Activated CD4-positive, alpha-beta T cell treated with anti-CD3 and anti-CD28 coated beads, Interleukin-2, amount 10 ng/mL, durations not matched to agents 7 days and 5 days (primary cell): Measurements from ENCODE around the gene DNAJB7. TPM values are rescaled to one million over a fixed set of nuclear protein-coding genes. Genes with fewer than 3 reads are reported as not detected.
"Not testable (repeated sequence)": the region's sequence is repeated elsewhere in the genome, so short reads cannot be mapped to it uniquely, and the experiment has no call there.

Experiments
- CTCF ChIA-PET: fragments of 350-600 bp; sonication (Branson Sonifier 250); formaldehyde crosslinking; loops from one replicate; lab custom pipeline; 2021; ENCODE audit warnings: antibody characterized with exemption; lab: Charles Lee
- POLR2A ChIA-PET: fragments of 350-600 bp; sonication (Branson Sonifier 250); formaldehyde crosslinking; loops from one replicate; lab custom pipeline; 2021; ENCODE audit warnings: antibody characterized with exemption; lab: Charles Lee
- DNase-seq: peaks from one replicate; pipeline ENCODE4 v3.0.0-alpha.2; 2020
- H3K27ac Mint-ChIP-seq: one replicate; pipeline ENCODE4 v1.8.0; 2021; ENCODE audit warnings: mild to moderate bottlenecking, moderate library complexity, mixed read lengths
- H3K27me3 Mint-ChIP-seq: one replicate; pipeline ENCODE4 v1.8.0; 2021; ENCODE audit warnings: mixed read lengths
- H3K36me3 Mint-ChIP-seq: one replicate; pipeline ENCODE4 v1.8.0; 2021; ENCODE audit warnings: low read depth, mixed read lengths
- H3K4me1 Mint-ChIP-seq: one replicate; pipeline ENCODE4 v1.8.0; 2021; ENCODE audit warnings: mixed read lengths
- H3K4me3 Mint-ChIP-seq: one replicate; pipeline ENCODE4 v1.8.0; 2021; ENCODE audit warnings: mild to moderate bottlenecking, moderate library complexity, mixed read lengths
- H3K9me3 Mint-ChIP-seq: one replicate; pipeline ENCODE4 v1.8.0; 2021; ENCODE audit warnings: mixed read lengths
- total RNA-seq, 2 experiments: library from RNA; stranded (reverse); gene quantifications; one replicate each; pipeline ENCODE4 v1.2.3, GENCODE V29; 2021

The DNAJB7 gene
- total RNA-seq, 2 experiments from 2014 or later: not detected

- Mint-ChIP-seq H3K27me3 (no peaks in the 10 kb centered on the region), H3K4me1 (peaks cover 13% of the 10 kb centered on the region), H3K9me3 (no peaks in the 10 kb centered on the region), H3K27ac (no peak overlapping the region), H3K4me3 (no peak overlapping the region), H3K36me3 (peaks cover 42% of the 10 kb centered on the region)
- POLR2A ChIA-PET: no interaction called here
- CTCF ChIA-PET: interaction anchor here (0.5 to 2.0 kb wide), 5 partner anchors 16 to 428 kb away, joined by 3 to 6 read pairs (median 4); no protein-coding TSS in a partner anchor
- no peak for DNase-seq
Measured at GRCh38 chr22:40834619-40835018, 27.3 kb downstream of the DNAJB7 start.

DNA sequence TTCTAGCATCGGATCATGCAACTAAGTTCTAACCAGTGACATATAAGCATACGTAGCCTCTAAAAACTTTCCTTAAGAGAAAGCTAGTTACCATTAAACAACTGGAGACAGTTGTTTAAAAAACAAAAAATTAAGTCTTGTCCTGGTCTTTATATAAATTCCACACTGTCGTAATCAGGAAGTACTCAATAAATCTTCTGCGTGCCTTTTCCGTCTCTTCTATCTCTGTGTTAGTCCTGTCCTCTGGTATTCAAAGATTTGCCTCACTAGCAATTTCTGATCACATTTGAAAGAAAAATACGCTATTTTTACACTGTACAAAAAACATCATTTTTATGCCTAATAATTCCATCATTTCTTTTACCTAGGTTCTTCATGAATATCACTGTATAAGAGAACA is 32.8 kb downstream of the DNAJB7 start:
- peaks cover 31% of the 10 kb centered on the region for H3K36me3 Mint-ChIP-seq
- POLR2A ChIA-PET: interaction anchor here (0.5 kb wide), 1 partner anchor 118 kb away, joined by 5 read pairs; no protein-coding TSS in a partner anchor
- H3K27me3 Mint-ChIP-seq: no peaks in the 10 kb centered on the region
- no peaks in the 10 kb centered on the region for H3K9me3 Mint-ChIP-seq
- no peak overlapping the region for H3K4me3 Mint-ChIP-seq
- no peak for DNase-seq
- CTCF ChIA-PET: interaction anchor here (1.4 kb wide), 1 partner anchor 12 kb away, joined by 3 read pairs; no protein-coding TSS in a partner anchor
- H3K27ac Mint-ChIP-seq: no peak overlapping the region
- H3K4me1 Mint-ChIP-seq: no peaks in the 10 kb centered on the region

GRCh38 chr22:40826984-40827741 is 34.8 kb downstream of the DNAJB7 start:
- ChIA-PET CTCF (no interaction called here), POLR2A (no interaction called here)
- no peaks in the 10 kb centered on the region for H3K4me1 Mint-ChIP-seq
- no peaks in the 10 kb centered on the region for H3K9me3 Mint-ChIP-seq
- H3K4me3 Mint-ChIP-seq: no peak overlapping the region
- DNase-seq: no peak
- peaks cover 26% of the 10 kb centered on the region for H3K36me3 Mint-ChIP-seq
- H3K27me3 Mint-ChIP-seq: no peaks in the 10 kb centered on the region
- no peak overlapping the region for H3K27ac Mint-ChIP-seq

GRCh38 chr22:40826292-40826691 is 35.6 kb downstream of the DNAJB7 start:
- H3K4me3 Mint-ChIP-seq, CTCF ChIA-PET, DNase-seq, H3K27ac Mint-ChIP-seq, POLR2A ChIA-PET, H3K9me3 Mint-ChIP-seq, H3K27me3 Mint-ChIP-seq, H3K4me1 Mint-ChIP-seq: not testable (repeated sequence)
- peaks cover 25% of the 10 kb centered on the region for H3K36me3 Mint-ChIP-seq

DNA sequence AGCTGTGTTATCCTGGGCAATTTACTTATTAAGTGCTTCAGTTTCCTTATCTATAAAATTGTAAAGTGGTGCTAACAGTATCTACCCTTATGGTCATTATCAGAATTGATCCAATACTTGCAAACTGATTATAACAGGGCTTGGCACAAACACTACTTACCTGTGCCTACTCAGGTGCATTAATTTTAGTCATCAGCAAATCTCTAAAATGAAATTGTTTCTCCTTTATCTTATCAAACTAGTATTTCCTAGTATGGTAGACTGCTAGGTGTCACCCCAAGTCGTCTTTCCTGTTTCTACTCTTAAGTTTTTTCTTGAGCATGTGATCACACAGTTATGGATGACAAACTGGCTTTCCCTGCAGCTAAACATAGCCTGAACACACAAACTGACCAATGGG is 38.5 kb downstream of the DNAJB7 start:
- Mint-ChIP-seq H3K27me3 (no peaks in the 10 kb centered on the region), H3K4me3 (no peak overlapping the region), H3K36me3 (peaks cover 13% of the 10 kb centered on the region), H3K4me1 (peaks cover 13% of the 10 kb centered on the region), H3K27ac (no peak overlapping the region), H3K9me3 (no peaks in the 10 kb centered on the region)
- ChIA-PET POLR2A (no interaction called here), CTCF (interaction anchor here (1.3 to 1.5 kb wide), 2 partner anchors 13 to 140 kb away, joined by 4 to 6 read pairs; no protein-coding TSS in a partner anchor)
- no peak for DNase-seq

GRCh38 chr22:40819599-40820140 is 42.2 kb downstream of the DNAJB7 start:
- CTCF ChIA-PET: interaction anchor here (0.5 to 1.2 kb wide), 7 partner anchors 11 to 91 kb away, joined by 3 to 5 read pairs (median 3); partner anchors contain the start of genes ST13 and XPNPEP3
- Mint-ChIP-seq H3K36me3 (peaks cover 21% of the 10 kb centered on the region), H3K27me3 (no peaks in the 10 kb centered on the region), H3K9me3 (no peaks in the 10 kb centered on the region), H3K4me1 (peaks cover 34% of the 10 kb centered on the region), H3K27ac (peak overlapping the region; percentile 93), H3K4me3 (peak overlapping the region; percentile 95)
- POLR2A ChIA-PET: interaction anchor here (0.6 kb wide), 2 partner anchors 34 to 97 kb away, joined by 4 to 6 read pairs; no protein-coding TSS in a partner anchor
- DNase-seq: no peak

GRCh38 chr22:40818747-40819598 is 42.9 kb downstream of the DNAJB7 start, which contains the start of gene SLC25A17:
Gene SLC25A17 (minus strand): TSS chr22:40819346. CDS start chr22:40819248, 98 bp downstream.
- H3K4me3 Mint-ChIP-seq: peak within 1 kb of the TSS; percentile 95
- peak; percentile 90 for DNase-seq
- peaks cover 23% of the 10 kb centered on the region for H3K36me3 Mint-ChIP-seq
- POLR2A ChIA-PET: interaction anchor here (0.6 kb wide), 2 partner anchors 34 to 98 kb away, joined by 4 to 6 read pairs; no protein-coding TSS in a partner anchor
- H3K4me1 Mint-ChIP-seq: peaks cover 37% of the 10 kb centered on the region
- no peaks in the 10 kb centered on the region for H3K9me3 Mint-ChIP-seq
- CTCF ChIA-PET: interaction anchor here (0.5 to 1.2 kb wide), 10 partner anchors 12 to 136 kb away, joined by 3 to 7 read pairs (median 3); partner anchors contain the start of genes ST13 and XPNPEP3
- H3K27me3 Mint-ChIP-seq: no peaks in the 10 kb centered on the region
- H3K27ac Mint-ChIP-seq: peak within 1 kb of the TSS; percentile 93

GRCh38 chr22:40818192-40818746 is 43.6 kb downstream of the DNAJB7 start:
- peaks cover 37% of the 10 kb centered on the region for H3K4me1 Mint-ChIP-seq
- H3K9me3 Mint-ChIP-seq: no peaks in the 10 kb centered on the region
- POLR2A ChIA-PET: interaction anchor here (0.6 kb wide), 1 partner anchor 90 kb away, joined by 3 read pairs; no protein-coding TSS in a partner anchor
- peak overlapping the region; percentile 93 for H3K27ac Mint-ChIP-seq
- H3K27me3 Mint-ChIP-seq: no peaks in the 10 kb centered on the region
- H3K36me3 Mint-ChIP-seq: peaks cover 17% of the 10 kb centered on the region
- H3K4me3 Mint-ChIP-seq: peak overlapping the region; percentile 95
- DNase-seq: no peak
- CTCF ChIA-PET: interaction anchor here (0.7 to 1.2 kb wide), 4 partner anchors 15 to 135 kb away, joined by 3 to 7 read pairs (median 4); no protein-coding TSS in a partner anchor

DNA sequence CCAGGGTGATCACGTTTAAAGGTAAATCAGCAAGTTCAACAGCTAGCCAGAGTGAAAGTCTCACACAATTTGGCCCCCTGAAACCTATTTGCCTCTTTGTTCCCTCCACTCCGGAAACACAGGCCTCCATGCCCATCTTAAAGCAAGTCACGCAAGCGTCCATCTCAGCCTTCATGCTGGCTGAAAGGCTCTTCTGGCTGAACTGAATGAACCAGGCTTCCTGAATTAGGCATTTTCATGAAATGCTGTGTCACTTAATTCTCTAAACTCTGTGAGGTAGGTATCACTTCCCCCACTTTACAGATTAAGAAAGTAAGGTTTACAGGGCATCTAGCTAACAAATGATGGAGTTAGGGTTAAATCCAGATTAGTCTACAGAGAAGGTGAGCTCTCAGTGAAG is 44.2 kb downstream of the DNAJB7 start:
- Mint-ChIP-seq H3K4me1 (peaks cover 37% of the 10 kb centered on the region), H3K36me3 (peaks cover 17% of the 10 kb centered on the region), H3K27me3 (no peaks in the 10 kb centered on the region), H3K4me3 (peak overlapping the region; percentile 95), H3K9me3 (no peaks in the 10 kb centered on the region), H3K27ac (peak overlapping the region; percentile 93)
- POLR2A ChIA-PET: interaction anchor here (0.6 kb wide), 1 partner anchor 90 kb away, joined by 3 read pairs; no protein-coding TSS in a partner anchor
- CTCF ChIA-PET: interaction anchor here (0.7 to 1.1 kb wide), 2 partner anchors 17 to 135 kb away, joined by 5 to 7 read pairs; no protein-coding TSS in a partner anchor
- no peak for DNase-seq

- H3K4me3 Mint-ChIP-seq: no peak overlapping the region
- H3K4me1 Mint-ChIP-seq: peaks cover 28% of the 10 kb centered on the region
- H3K27ac Mint-ChIP-seq: no peak overlapping the region
- H3K27me3 Mint-ChIP-seq: no peaks in the 10 kb centered on the region
- H3K9me3 Mint-ChIP-seq: no peaks in the 10 kb centered on the region
- peaks cover 20% of the 10 kb centered on the region for H3K36me3 Mint-ChIP-seq
- DNase-seq: no peak
- CTCF ChIA-PET: no interaction called here
- POLR2A ChIA-PET: no interaction called here
Measured at GRCh38 chr22:40813912-40814315, 48.0 kb downstream of the DNAJB7 start.
